ENCODE measurements around the gene CYB561D1. TPM values are rescaled to one million over a fixed set of nuclear protein-coding genes. Genes with fewer than 3 reads are reported as not detected.

Gene CYB561D1
- total RNA-seq, 1 donor from 2014 or later: 10.2 TPM

DNA sequence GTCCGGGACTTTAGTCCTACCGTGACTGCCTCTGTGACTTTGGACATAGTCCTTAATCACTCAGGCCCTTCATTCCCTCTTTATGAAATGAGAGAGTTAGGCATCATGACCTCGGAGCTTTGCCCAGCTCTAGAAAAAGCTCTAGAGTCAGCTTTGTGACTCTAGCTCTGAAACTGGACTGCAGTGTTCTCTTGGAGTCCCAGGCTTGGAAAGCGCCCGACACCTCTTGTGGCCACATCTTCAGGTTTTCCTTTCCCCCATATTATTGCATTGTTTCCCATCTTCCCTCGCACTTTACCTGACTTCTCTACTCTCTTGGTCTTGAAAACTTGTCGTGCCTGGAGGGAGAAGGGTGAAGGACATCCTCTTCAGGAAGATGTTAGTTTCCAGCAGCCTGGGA is 28.1 kb downstream of the CYB561D1 start:
- H3K4me1 Mint-ChIP-seq (ENCODE audit: unreplicated experiment): peaks cover 4% of the 10 kb centered on the region

DNA sequence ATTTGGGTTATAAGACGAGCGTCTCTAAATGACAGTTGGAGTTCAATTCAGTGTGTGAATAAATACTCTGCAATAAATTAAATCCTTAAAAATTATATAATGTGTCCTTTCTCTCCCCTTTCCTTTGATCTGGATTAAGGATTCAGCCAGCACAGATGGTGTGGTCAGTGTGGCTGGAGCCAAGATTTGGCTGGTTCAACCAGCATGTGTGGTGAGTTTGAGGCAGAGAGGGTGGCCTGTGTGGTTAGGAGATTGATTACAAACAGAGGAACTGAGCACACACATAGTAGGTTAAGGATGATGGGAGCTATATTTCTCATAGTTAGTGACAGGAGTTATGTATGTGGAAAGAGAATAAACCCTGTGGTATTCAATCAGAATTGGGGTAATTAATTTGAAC is 29.8 kb downstream of the CYB561D1 start:
- H3K27ac Mint-ChIP-seq (ENCODE audit: unreplicated experiment): no peak overlapping the region
- peaks cover under 1% of the 10 kb centered on the region for H3K4me1 Mint-ChIP-seq (ENCODE audit: unreplicated experiment)

More for the DNA sequence above, 28.1 kb downstream of the CYB561D1 start:
- Mint-ChIP-seq H3K9me3 (ENCODE audit: unreplicated experiment) (no peaks in the 10 kb centered on the region), H3K27ac (ENCODE audit: unreplicated experiment) (no peak overlapping the region), H3K36me3 (ENCODE audit: unreplicated experiment) (no peaks in the 10 kb centered on the region), H3K27me3 (ENCODE audit: unreplicated experiment) (peaks cover 42% of the 10 kb centered on the region), H3K4me3 (ENCODE audit: unreplicated experiment) (no peak overlapping the region)
- no peak for DNase-seq (ENCODE audit: extremely low spot score, unreplicated experiment)
- TF ChIP-seq, protein P1, sequence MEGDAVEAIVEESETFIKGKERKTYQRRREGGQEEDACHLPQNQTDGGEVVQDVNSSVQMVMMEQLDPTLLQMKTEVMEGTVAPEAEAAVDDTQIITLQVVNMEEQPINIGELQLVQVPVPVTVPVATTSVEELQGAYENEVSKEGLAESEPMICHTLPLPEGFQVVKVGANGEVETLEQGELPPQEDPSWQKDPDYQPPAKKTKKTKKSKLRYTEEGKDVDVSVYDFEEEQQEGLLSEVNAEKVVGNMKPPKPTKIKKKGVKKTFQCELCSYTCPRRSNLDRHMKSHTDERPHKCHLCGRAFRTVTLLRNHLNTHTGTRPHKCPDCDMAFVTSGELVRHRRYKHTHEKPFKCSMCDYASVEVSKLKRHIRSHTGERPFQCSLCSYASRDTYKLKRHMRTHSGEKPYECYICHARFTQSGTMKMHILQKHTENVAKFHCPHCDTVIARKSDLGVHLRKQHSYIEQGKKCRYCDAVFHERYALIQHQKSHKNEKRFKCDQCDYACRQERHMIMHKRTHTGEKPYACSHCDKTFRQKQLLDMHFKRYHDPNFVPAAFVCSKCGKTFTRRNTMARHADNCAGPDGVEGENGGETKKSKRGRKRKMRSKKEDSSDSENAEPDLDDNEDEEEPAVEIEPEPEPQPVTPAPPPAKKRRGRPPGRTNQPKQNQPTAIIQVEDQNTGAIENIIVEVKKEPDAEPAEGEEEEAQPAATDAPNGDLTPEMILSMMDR (IDR thresholded peaks at IDR 0.05): no peak

DNA sequence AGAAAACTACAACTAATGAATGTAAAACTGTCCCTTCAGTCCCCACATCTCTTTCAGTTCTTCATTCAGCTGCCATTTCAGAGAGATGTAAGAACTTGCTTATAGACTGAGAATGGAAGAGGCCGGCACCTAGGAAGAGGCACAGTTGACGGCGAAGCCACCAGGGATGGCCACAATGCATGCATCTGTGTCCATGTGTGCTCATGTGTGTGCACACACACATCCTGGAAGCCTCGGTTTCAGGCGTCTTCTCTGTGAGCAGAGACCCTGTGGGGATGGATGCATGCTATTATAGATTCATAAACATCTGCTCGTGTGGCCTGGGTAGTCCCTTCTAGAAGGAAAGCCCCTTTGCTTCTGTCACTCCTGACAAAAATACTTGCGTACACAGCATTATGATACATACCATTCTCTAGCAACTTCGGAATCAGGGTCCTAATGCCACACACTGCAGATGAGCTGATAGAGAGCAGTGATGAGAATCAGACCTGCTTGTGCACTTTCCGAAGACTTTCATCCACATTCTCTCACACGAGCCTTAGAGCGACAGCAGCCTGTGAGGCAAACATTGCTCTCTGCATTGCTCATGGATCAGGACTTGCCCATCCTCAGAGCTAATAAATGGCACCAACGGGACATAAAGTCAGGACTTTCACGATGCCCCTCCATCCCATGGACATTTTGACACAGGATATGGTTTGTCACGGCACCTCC is 33.4 kb downstream of the CYB561D1 start:
- TF ChIP-seq, protein P1 (IDR thresholded peaks at IDR 0.05): no peak
- no peaks in the 10 kb centered on the region for H3K9me3 Mint-ChIP-seq (ENCODE audit: unreplicated experiment)
- peaks cover 24% of the 10 kb centered on the region for H3K27me3 Mint-ChIP-seq (ENCODE audit: unreplicated experiment)
- DNase-seq (ENCODE audit: extremely low spot score, unreplicated experiment): no peak
- peaks cover 33% of the 10 kb centered on the region for H3K4me1 Mint-ChIP-seq (ENCODE audit: unreplicated experiment)
- no peak overlapping the region for H3K4me3 Mint-ChIP-seq (ENCODE audit: unreplicated experiment)
- H3K36me3 Mint-ChIP-seq (ENCODE audit: unreplicated experiment): no peaks in the 10 kb centered on the region
- H3K27ac Mint-ChIP-seq (ENCODE audit: unreplicated experiment): no peak overlapping the region

More for the DNA sequence above, 29.8 kb downstream of the CYB561D1 start:
- Mint-ChIP-seq H3K4me3 (ENCODE audit: unreplicated experiment) (no peak overlapping the region), H3K9me3 (ENCODE audit: unreplicated experiment) (no peaks in the 10 kb centered on the region), H3K27me3 (ENCODE audit: unreplicated experiment) (peaks cover 42% of the 10 kb centered on the region), H3K36me3 (ENCODE audit: unreplicated experiment) (no peaks in the 10 kb centered on the region)
- DNase-seq (ENCODE audit: extremely low spot score, unreplicated experiment): no peak
- TF ChIP-seq, protein P1 (IDR thresholded peaks at IDR 0.05): no peak

DNA sequence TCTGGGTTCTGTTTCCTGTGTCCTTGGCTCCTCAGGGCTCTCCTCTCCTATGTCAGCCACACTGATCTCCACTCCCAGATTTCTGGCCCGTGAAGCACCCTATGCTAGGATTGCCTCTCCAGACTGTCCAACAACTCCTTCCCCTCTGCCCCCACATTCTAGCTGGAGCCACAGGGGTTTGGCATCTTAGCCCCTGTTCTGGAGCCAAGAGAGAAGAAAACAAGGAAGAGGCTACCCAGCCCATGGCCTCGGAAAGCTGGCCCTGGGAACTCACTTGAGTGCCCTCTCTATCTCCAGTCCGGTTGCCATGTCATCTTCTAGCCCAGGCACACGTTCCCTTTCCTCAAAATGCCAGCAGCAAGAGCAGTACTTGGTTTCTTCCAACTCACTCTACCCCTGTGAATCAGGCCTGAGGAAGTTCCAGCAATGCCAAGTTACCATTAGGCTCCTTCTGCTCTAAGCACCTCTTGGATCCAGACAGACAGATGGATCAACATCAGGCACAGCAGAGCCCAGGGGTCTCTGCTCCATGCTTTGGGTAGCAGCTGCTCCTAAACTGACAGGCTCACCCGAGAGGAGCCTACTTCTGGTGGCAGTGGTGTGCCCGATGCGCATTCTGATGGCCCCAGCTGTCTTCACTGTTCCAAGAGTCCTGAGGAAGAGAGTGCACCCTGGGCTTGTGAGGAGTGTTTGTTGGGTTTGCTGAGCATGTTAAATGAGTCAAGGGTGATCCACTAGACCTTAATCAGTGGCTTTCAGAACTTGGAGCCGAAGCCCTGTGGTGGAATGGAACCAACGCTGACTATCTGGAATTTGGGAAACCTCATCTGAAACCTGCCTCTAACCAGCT is 34.2 kb downstream of the CYB561D1 start:
- Mint-ChIP-seq H3K27ac (ENCODE audit: unreplicated experiment) (no peak overlapping the region), H3K9me3 (ENCODE audit: unreplicated experiment) (no peaks in the 10 kb centered on the region)
- TF ChIP-seq, protein P1 (IDR thresholded peaks at IDR 0.05): no peak

DNA sequence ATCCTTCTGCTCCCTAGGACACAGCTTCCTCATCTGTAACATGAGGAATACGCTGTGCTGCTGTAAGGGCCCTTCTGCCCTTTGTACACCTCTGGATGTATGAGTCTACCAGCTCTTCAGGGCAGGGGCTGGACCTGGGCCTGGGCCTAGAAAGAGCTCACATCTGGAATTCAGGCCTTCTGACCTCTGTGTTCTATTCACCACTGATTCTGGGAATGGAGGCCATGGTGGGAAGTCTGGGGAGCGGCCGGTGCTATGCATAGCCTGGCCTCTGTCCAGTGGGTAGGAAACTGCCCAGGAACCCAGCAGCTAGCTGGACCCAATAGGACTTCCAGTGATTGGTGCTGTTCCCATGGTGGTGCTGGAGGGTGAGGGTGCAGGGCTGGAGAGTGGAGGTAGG is 34.8 kb downstream of the CYB561D1 start:
- DNase-seq (ENCODE audit: extremely low spot score, unreplicated experiment): no peak
- TF ChIP-seq, protein P1 (IDR thresholded peaks at IDR 0.05): no peak
- no peaks in the 10 kb centered on the region for H3K9me3 Mint-ChIP-seq (ENCODE audit: unreplicated experiment)
- peaks cover 38% of the 10 kb centered on the region for H3K4me1 Mint-ChIP-seq (ENCODE audit: unreplicated experiment)
- H3K27ac Mint-ChIP-seq (ENCODE audit: unreplicated experiment): no peak overlapping the region
- no peaks in the 10 kb centered on the region for H3K36me3 Mint-ChIP-seq (ENCODE audit: unreplicated experiment)
- no peak overlapping the region for H3K4me3 Mint-ChIP-seq (ENCODE audit: unreplicated experiment)
- peaks cover 14% of the 10 kb centered on the region for H3K27me3 Mint-ChIP-seq (ENCODE audit: unreplicated experiment)

More for the DNA sequence above, 34.2 kb downstream of the CYB561D1 start:
- Mint-ChIP-seq H3K4me3 (ENCODE audit: unreplicated experiment) (no peak overlapping the region), H3K4me1 (ENCODE audit: unreplicated experiment) (peaks cover 38% of the 10 kb centered on the region), H3K36me3 (ENCODE audit: unreplicated experiment) (no peaks in the 10 kb centered on the region), H3K27me3 (ENCODE audit: unreplicated experiment) (peaks cover 16% of the 10 kb centered on the region)
- DNase-seq (ENCODE audit: extremely low spot score, unreplicated experiment): no peak
